IMR-90 (cell line): ENCODE measurements around the gene CEMIP2.

Source experiments
- CTCF ChIP-seq: conservative IDR thresholded peaks from 2 replicates; pipeline ENCODE4 v1.5.1; 2012; ENCODE audit warnings: mild to moderate bottlenecking, low read depth, low read length, improper control_type of control experiment
- MXI1 ChIP-seq: IDR thresholded peaks from 2 replicates; pipeline ENCODE4 v1.6.1; 2012; ENCODE audit warnings: low read depth, mild to moderate bottlenecking, low read length, moderate library complexity, borderline replicate concordance
- POLR2A ChIP-seq: IDR thresholded peaks from 2 replicates; pipeline ENCODE4 v1.6.1; 2012; ENCODE audit warnings: mild to moderate bottlenecking, low read depth, low read length
- RAD21 ChIP-seq: IDR thresholded peaks from 2 replicates; pipeline ENCODE4 v1.6.1; 2012; ENCODE audit warnings: low read length, improper control_type of control experiment
- RCOR1 ChIP-seq: IDR thresholded peaks from 2 replicates; pipeline ENCODE4 v1.6.1; 2012; ENCODE audit warnings: mild to moderate bottlenecking, low read length, improper control_type of control experiment; ENCODE audit not compliant: insufficient replicate concordance

DNA sequence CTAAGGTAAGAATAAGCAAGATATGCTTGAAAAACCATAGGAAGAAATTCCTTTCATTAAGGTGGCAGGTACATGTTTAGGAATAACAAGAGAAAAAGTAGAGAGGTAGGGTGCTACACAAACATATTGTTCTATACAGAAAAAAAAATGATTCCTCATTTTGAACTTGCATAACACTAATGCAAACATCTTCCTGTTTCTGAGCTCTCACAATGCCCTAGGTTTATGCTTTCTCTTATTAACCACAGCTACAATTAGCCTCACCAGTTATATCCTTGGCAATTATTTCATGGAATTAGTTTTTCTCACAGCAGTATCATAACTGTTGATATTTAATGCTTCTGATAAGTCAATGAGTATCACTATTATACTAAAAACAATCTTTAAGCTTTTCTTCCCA, 20.7 kb downstream of the CEMIP2 start:
- no peak for TF ChIP-seq MXI1
- no peak for TF ChIP-seq RAD21
- no peak for TF ChIP-seq CTCF
- TF ChIP-seq RCOR1 = no peak
- TF ChIP-seq POLR2A = no peak
